NB4 (cell line): Measurements from ENCODE around the gene FOCAD.

Experiments
- CTCF ChIP-seq: IDR thresholded peaks from one replicate; pipeline ENCODE4 v1.5.1; 2012; ENCODE audit warnings: low read depth, low read length
- MAX ChIP-seq: IDR thresholded peaks from 2 replicates; pipeline ENCODE4 v1.6.1; 2011; ENCODE audit warnings: low read depth, low read length
- POLR2A ChIP-seq: IDR thresholded peaks from 2 replicates; pipeline ENCODE4 v1.6.1; 2011; ENCODE audit warnings: mild to moderate bottlenecking; ENCODE audit not compliant: insufficient read length; ENCODE audit errors: extremely low read depth

DNA sequence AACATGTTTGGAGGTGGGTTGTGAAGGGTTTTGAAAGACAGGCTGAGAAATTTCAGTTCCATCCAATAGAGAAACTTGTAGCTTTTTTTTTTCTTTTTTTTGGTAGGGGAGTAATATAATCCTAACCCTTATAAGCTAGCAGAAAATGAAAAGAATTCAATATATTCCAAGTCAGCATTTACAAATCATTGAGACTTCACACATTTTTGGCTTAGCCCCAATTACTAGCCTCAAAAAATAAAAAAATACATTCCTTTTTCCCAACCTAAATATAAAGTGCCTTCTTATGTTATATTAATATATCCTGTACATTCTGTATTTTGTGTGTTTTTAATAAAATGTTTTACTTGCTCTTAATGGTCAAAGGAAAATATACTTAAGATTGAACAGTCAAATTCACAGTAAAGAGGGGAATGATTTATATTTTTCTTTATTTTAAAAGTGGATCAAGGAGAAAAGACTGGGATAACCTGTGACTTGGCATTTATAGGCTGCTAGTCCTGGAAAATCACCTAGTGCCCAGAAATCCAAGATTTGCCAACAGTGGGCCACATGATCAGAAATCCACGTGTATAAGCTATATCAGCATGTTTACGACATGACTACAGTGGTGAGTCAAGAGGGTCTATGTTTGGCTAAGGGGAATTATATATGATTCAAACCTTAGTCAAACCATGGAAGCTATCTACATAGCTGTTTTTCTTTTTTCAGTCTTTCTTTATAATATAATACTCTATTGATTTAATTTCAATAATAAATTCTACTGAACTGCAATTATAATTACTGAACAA lies 332.8 kb downstream of the FOCAD start:
- TF ChIP-seq CTCF (no peak), POLR2A (no peak), MAX (no peak)
